Epithelial cell of esophagus (primary cell): Measurements from ENCODE around the gene MARS2.

ENCODE experiments used
- DNase-seq: peaks from one replicate; pipeline ENCODE4 v3.0.0; 2010; ENCODE audit warnings: low read depth
- H3K4me3 ChIP-seq: 2 replicates; pipeline ENCODE4 v1.5.1; 2011; ENCODE audit warnings: mild to moderate bottlenecking, low read length, control low read depth
- CTCF ChIP-seq: IDR thresholded peaks from 2 replicates; pipeline ENCODE4 v1.5.1; 2011; ENCODE audit warnings: low read depth, mild to moderate bottlenecking, low read length, control low read depth, inconsistent platforms; ENCODE audit not compliant: insufficient read depth; ENCODE audit errors: missing control alignments

The MARS2 gene

GRCh38 chr2:197673106-197673505 is 32.1 kb upstream of the MARS2 start:
- DNase-seq, result no peak

GRCh38 chr2:197673606-197674005 is 31.6 kb upstream of the MARS2 start:
- TF ChIP-seq CTCF, result no peak
- H3K4me3 ChIP-seq, result no peak overlapping the region
- DNase-seq, result no peak

More at GRCh38 chr2:197673106-197673505, 32.1 kb upstream of the MARS2 start:
- no peak overlapping the region for H3K4me3 ChIP-seq
- no peak for TF ChIP-seq CTCF

GRCh38 chr2:197674060-197674459 is 31.1 kb upstream of the MARS2 start:
- no peak for DNase-seq
- no peak for TF ChIP-seq CTCF
- no peak overlapping the region for H3K4me3 ChIP-seq

- TF ChIP-seq CTCF, result no peak
- DNase-seq, result no peak
- no peak overlapping the region for H3K4me3 ChIP-seq
Measured at GRCh38 chr2:197674591-197674990, 30.6 kb upstream of the MARS2 start.

GRCh38 chr2:197675246-197675645 is 29.9 kb upstream of the MARS2 start, which contains the start of gene RFTN2:
RFTN2 (minus strand) TSS chr2:197675587; CDS start chr2:197675458, 129 bp downstream.
- H3K4me3 ChIP-seq, result no peak within 1 kb of the TSS
- no peak for DNase-seq
- no peak for TF ChIP-seq CTCF

GRCh38 chr2:197675711-197676188 is 29.4 kb upstream of the MARS2 start:
- H3K4me3 ChIP-seq, result no peak overlapping the region
- DNase-seq, result no peak
- no peak for TF ChIP-seq CTCF

- no peak for TF ChIP-seq CTCF
- DNase-seq, result no peak
- no peak overlapping the region for H3K4me3 ChIP-seq
Measured at GRCh38 chr2:197677056-197677455, 28.1 kb upstream of the MARS2 start.
